ENCODE measurements around the gene C1QA.

DNA sequence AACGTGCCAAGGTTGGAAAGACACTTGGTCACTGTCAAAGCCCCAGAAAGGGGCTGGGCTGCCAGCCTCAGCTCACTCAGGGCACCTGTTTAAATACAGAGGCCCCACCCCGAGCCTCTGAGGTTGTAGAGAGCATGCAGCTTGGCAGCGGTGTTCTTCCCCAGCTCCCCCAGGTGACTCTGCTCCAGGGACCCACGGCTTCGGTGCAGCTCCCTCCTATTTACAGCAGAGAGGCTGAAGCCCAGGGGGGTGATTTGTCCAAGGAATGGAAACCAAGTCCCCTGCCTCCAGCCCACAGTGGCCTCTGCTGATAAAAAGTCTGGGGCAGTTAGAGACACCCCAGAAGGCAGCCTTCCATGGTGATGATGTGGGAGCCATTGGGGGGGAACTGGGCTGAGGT lies 9.1 kb upstream of the C1QA start:
- TF ChIP-seq EZH2 (conservative IDR thresholded peaks at IDR 0.05; ENCODE audit: low read depth, low read length) (no peak), BHLHE40 (IDR thresholded peaks at IDR 0.05; ENCODE audit: low read length) (no peak), JUND (CRISPR knock-in tag; IDR thresholded peaks at IDR 0.05) (no peak)
- TF ChIP-seq, protein P1, sequence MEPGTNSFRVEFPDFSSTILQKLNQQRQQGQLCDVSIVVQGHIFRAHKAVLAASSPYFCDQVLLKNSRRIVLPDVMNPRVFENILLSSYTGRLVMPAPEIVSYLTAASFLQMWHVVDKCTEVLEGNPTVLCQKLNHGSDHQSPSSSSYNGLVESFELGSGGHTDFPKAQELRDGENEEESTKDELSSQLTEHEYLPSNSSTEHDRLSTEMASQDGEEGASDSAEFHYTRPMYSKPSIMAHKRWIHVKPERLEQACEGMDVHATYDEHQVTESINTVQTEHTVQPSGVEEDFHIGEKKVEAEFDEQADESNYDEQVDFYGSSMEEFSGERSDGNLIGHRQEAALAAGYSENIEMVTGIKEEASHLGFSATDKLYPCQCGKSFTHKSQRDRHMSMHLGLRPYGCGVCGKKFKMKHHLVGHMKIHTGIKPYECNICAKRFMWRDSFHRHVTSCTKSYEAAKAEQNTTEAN (CRISPR knock-in tag; conservative IDR thresholded peaks at IDR 0.05) = no peak
- TF ChIP-seq, protein P2, sequence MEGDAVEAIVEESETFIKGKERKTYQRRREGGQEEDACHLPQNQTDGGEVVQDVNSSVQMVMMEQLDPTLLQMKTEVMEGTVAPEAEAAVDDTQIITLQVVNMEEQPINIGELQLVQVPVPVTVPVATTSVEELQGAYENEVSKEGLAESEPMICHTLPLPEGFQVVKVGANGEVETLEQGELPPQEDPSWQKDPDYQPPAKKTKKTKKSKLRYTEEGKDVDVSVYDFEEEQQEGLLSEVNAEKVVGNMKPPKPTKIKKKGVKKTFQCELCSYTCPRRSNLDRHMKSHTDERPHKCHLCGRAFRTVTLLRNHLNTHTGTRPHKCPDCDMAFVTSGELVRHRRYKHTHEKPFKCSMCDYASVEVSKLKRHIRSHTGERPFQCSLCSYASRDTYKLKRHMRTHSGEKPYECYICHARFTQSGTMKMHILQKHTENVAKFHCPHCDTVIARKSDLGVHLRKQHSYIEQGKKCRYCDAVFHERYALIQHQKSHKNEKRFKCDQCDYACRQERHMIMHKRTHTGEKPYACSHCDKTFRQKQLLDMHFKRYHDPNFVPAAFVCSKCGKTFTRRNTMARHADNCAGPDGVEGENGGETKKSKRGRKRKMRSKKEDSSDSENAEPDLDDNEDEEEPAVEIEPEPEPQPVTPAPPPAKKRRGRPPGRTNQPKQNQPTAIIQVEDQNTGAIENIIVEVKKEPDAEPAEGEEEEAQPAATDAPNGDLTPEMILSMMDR (CRISPR knock-in tag; IDR thresholded peaks at IDR 0.05) = no peak
- TF ChIP-seq, protein P3, sequence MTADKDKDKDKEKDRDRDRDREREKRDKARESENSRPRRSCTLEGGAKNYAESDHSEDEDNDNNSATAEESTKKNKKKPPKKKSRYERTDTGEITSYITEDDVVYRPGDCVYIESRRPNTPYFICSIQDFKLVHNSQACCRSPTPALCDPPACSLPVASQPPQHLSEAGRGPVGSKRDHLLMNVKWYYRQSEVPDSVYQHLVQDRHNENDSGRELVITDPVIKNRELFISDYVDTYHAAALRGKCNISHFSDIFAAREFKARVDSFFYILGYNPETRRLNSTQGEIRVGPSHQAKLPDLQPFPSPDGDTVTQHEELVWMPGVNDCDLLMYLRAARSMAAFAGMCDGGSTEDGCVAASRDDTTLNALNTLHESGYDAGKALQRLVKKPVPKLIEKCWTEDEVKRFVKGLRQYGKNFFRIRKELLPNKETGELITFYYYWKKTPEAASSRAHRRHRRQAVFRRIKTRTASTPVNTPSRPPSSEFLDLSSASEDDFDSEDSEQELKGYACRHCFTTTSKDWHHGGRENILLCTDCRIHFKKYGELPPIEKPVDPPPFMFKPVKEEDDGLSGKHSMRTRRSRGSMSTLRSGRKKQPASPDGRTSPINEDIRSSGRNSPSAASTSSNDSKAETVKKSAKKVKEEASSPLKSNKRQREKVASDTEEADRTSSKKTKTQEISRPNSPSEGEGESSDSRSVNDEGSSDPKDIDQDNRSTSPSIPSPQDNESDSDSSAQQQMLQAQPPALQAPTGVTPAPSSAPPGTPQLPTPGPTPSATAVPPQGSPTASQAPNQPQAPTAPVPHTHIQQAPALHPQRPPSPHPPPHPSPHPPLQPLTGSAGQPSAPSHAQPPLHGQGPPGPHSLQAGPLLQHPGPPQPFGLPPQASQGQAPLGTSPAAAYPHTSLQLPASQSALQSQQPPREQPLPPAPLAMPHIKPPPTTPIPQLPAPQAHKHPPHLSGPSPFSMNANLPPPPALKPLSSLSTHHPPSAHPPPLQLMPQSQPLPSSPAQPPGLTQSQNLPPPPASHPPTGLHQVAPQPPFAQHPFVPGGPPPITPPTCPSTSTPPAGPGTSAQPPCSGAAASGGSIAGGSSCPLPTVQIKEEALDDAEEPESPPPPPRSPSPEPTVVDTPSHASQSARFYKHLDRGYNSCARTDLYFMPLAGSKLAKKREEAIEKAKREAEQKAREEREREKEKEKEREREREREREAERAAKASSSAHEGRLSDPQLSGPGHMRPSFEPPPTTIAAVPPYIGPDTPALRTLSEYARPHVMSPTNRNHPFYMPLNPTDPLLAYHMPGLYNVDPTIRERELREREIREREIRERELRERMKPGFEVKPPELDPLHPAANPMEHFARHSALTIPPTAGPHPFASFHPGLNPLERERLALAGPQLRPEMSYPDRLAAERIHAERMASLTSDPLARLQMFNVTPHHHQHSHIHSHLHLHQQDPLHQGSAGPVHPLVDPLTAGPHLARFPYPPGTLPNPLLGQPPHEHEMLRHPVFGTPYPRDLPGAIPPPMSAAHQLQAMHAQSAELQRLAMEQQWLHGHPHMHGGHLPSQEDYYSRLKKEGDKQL (CRISPR knock-in tag; IDR thresholded peaks at IDR 0.05; ENCODE audit: low read depth) = no peak
- TF ChIP-seq, protein P4, sequence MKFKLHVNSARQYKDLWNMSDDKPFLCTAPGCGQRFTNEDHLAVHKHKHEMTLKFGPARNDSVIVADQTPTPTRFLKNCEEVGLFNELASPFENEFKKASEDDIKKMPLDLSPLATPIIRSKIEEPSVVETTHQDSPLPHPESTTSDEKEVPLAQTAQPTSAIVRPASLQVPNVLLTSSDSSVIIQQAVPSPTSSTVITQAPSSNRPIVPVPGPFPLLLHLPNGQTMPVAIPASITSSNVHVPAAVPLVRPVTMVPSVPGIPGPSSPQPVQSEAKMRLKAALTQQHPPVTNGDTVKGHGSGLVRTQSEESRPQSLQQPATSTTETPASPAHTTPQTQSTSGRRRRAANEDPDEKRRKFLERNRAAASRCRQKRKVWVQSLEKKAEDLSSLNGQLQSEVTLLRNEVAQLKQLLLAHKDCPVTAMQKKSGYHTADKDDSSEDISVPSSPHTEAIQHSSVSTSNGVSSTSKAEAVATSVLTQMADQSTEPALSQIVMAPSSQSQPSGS (CRISPR knock-in tag; IDR thresholded peaks at IDR 0.05) = no peak

Measured in HepG2 (cell line).